ENCODE measurements around the gene ASIC5.
"Not testable (repeated sequence)": the region's sequence is repeated elsewhere in the genome, so short reads cannot be mapped to it uniquely, and the experiment has no call there.

The ASIC5 gene, protein sequence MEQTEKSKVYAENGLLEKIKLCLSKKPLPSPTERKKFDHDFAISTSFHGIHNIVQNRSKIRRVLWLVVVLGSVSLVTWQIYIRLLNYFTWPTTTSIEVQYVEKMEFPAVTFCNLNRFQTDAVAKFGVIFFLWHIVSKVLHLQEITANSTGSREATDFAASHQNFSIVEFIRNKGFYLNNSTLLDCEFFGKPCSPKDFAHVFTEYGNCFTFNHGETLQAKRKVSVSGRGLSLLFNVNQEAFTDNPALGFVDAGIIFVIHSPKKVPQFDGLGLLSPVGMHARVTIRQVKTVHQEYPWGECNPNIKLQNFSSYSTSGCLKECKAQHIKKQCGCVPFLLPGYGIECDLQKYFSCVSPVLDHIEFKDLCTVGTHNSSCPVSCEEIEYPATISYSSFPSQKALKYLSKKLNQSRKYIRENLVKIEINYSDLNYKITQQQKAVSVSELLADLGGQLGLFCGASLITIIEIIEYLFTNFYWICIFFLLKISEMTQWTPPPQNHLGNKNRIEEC

DNA sequence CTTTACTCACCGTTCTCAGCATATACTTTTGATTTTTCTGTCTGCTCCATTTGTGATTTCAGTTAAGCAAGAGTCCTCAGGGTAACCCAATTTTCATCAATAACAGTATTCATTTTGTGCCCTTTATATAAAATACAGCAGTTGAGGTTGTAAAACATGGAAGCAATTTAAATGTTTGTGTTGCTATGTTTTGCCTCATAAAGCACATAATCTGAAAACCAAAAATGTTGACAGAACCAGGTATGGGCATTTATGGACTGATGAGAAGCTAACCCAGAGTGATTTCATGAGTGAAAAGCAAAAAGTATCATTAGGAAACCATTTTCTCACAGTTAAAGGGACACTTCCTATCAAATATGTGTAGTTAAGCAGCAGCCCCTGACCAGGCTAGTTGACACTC, at the start of gene ASIC5:
TSS of gene ASIC5 (minus strand) at position 101 of the 400 bp plus-strand sequence. CDS start at position 50, 51 bp downstream.
- no peak for DNase-seq

DNA sequence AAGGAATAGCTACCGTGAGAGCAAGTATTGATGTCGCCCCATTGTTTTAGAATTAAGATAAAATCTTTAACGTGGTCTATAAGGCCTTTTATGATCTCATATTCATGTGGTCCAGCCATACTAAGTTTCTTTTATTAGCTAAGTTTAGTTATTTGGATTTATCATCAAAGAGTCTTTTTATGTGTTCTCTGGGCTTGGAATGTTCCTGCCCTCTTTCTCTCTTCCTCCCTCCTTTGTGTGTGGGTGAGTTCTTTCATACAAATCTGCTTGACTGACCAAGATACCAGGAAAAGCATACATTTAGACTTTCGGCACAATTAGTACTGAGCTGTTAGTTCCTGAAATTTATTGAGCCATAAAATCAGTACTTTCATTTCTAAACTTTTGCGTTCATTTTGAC, 48.7 kb upstream of the ASIC5 start:
- no peak for DNase-seq

DNA sequence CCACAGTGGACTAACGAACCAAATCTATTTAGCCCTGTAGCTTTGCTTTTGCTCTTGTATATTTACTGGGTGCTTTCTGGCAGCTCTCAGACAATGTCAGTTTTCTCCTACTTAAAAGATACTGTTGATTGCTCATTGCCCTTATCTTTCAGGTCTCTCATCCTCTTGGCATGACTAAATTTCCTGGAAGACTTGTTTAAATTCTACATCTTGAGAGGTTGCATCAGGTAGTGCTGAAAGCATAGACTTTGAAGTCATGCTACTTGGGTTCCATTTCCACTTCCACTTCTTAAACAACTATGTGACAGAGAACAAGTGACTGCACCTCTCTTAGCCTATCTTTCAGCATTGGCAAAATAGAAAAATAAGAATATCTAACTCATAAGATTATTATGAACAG, 45.8 kb upstream of the ASIC5 start:
- DNase-seq = no peak

DNA sequence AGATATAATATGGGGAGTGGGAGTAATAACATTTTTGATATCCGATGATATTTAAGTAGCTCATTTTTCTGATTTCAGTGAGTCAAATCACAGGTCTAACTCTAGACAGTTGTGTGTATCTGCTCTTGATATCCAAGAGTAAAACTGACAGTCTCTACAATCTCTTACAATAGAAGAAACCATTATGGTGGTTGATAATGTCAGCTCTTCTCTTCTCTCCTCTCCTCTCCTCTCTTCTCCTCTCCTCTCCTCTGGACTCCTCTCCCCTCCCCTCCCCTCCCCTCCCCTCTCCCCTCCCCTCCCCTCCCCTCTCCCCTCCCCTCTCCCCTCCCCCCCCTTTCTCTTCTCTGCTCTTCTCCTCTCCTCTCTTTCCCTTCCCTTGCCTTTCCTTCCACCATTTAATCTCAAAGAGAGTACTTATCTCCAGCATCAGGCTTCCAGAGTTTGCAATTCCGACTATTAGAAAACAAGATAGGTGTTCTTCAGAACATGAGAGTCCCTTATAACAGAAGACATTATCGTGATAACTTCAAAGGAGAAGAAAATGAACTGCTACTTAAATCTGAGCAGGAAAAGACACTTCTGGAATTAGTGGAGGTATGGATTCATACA, 43.6 kb upstream of the ASIC5 start:
- no peak for DNase-seq

DNA sequence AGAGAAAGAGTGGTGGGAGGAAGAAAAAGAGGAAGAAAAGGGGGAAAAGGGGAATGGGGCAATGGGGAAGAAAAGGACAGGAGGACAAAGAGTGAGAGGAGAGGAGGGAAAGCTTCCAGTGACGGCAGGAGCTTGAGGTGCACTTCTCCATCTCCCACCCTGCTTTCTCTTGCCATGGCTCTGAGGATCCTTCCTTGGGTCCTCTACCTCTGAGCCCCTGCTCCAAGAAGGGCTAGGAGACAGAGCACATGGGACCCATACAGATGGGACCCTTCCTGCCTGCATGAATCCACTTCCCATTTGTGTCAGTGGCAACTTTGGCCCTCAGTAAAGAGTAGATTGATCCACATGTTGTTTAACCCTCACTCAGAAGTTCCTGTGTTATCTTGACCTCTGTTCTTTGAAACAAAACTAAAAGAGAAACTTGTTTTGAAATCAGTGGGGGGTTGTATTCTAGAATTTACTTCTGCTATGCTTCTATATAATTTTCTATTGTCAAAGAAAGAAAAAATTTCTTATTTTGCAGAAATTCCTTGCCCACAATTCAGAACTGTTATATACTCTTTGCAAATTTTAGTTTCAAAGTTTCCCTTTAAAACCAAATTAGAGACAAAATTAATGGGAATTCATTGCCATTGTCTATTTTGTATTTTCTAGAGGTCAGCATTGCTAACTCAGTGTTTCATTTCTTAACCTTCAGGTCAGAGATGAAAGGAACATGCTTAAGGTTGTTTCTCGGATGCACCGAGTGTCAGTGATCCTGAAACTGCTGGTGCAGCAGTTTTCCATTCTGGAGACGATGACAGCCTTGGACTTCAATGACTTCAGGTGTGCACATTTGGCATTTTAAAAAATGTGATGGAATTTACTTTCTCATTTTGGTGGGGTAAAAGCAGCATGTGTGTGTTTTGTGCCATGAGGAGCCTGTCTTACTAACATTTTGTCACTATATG, 42.4 kb upstream of the ASIC5 start:
- DNase-seq = no peak

DNA sequence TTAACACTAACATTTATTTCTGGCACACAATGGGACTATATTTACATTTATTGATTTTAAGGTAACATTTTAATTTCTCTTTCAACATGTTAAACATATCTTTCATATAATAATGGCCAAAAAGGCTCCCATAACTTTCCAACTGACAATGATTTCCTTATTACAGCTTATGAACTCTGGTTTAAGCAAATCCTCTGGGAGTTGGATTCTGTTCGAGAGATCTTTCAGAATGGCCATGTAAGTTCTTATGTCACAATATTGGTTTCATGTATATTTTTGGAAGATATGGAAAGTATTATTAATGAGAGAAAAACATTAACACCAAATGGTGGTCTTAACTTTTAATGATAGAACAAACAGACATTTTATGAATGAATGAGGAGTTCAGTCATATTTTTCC, 41.5 kb upstream of the ASIC5 start:
- no peak for DNase-seq

DNA sequence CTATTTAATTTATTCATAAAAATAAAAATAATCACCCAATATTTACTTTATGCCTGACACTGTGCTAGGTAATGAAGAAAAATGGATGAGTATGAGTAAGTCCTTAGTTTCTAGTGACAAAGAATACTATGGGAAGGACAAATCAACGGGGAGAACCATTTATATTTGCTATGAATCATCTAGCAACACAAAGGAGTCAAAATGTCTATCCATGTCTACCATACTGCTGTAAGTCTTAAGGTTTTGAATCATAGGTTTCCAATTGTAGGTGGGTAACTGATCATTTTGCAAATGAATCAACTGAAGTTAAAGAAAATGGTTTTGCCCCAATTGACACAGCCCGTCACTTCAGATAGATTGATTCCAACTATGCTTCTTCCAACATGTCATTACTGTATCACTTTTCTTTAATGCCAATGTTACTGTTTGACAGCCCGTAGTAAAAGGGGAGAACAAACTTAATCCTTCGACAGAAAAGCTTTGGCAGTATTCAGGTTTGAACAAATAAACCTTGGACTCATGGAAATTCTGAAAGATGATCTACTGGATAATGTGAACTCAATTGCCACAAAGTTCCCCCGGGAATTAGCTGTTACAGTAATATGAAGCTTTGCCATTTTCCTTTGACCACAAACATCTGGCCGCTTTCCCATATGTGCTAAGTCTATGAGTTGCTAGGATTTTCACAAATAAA, 40.6 kb upstream of the ASIC5 start:
- DNase-seq = no peak

DNA sequence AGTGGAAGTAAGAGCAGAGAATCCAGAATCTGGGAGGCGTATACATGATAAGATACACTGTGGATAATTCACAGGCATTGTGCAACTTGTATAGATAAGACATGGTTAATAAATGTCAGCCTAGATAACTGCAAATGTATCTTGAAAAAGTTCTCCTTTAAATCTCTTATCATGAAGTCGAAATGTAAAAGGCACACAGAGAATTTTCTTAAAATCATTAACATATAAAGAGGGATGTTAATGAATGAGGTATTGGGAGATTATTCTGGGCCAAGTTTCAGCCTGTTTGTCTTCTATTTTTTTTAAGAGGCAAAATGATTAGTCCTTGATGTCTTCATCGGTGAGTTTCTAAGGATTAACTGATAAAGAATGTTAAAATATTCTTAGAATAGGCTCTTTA, 38.3 kb upstream of the ASIC5 start:
- DNase-seq = no peak

DNA sequence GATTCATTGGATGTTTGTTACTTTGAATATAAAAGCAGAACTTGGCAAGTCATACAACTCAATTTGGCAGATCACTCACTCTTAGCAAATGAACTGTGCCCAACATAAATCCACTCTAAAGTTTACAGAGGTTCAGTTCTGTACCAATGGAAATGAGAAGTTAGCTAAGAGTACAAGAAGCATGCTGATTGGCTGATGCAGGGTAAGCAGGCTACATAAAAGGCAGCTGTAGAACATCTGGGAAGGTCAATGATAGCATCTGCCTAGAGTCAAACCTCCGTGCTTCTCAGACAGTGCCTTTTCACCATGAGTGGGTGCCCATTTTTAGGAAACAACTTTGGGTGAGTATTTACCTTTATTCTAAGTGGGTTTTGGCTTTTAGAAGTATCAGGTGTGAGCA, 37.4 kb upstream of the ASIC5 start, which contains the start of gene TDO2:
TSS of gene TDO2 (plus strand) at position 244 of the 400 bp plus-strand sequence. CDS start at position 307, 63 bp downstream.
- DNase-seq = no peak

DNA sequence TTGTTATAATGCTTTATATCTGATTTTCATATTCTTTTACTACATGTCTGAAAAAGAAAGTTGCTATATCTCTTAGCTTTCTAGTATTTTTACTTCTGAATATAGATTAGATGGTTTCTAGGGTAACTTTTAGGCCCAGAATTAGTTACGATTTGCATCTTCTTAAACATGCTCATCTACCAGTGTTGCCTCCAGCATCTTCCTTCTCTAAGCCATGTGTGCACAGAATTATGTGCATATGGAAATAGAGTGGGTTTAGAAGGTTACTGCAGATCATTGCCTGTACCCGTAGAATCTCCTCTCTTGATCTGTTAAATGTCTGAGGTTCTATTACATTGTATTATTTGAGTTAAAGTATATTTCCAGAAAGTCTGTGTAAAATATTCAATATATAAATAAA, 34.9 kb upstream of the ASIC5 start:
- DNase-seq = no peak

DNA sequence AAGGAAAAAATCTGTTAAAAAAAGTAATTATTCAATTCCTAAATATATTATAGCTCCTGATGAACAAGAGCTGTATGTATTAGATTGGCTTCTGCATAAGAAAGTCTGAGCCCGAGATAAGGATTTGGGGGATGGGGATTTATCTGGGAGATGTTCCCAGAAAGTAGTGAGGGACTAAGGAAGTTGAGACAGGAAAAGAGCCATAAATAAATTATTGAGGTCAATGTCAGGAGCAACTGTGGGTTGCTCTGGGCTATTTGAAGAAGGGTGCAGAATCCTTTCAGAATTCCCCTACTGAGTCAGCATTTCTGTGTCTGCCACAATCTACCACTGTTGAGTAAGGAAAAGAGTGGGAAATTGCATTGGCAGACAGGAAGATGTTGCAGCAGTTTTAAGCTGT, 34.3 kb upstream of the ASIC5 start:
- DNase-seq = no peak

DNA sequence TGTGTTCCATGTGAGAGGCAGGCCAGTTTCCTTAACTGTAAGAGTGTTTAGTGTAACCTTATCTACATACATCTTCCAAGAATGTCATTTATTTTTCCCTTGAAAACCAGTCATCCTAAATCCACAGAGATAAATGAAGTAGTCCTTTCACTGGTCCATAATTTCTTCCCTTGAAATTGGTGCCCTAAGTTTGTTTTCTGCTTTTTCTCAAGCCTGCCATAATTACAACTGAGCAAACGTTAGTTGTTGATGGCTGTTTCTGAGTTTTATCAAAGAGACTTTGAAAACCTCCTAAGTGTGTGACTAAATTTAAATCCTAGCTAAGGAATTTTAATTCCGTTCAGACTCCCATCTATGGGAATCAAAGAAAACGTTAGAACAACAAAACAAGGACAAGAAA, 33.8 kb upstream of the ASIC5 start:
- DNase-seq = no peak

DNA sequence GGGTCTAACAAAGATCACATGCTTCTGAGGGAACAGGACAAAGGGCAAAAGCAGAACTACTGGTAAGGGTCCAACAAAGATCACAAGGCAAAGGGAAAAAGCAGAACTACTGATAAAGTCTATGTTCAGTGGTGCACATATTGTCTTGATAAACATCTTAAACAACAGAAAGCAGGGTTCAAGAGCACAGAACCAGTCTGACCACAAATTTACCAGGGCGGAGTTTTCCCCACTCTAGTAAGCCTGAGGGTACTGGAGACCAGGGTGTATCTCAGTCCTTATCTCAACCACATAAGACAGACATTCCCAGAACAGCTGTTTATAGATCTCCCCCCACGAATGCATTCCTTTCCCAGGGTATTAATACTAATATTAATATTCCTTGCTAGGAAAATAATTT, 32.3 kb upstream of the ASIC5 start:
- DNase-seq = not testable (repeated sequence)

DNA sequence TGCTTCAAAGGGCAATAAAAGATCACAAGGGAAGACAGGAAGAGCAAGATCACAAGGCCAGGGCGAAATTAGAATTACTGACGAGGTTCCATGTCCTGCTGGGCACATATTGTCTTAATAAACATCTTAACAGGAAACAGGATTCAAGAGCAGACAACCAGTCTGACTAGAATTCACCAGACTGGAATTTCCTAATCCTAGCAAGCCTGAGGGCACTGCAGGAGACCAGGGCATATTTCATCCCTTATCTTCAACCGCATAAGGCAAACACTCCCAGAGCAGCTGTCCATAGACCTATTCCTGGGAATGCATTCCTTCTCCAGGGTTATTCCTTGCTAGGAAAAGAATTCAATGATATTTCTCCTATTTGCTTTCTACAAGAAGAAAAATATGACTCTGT, 25.0 kb upstream of the ASIC5 start:
- no peak for DNase-seq

DNA sequence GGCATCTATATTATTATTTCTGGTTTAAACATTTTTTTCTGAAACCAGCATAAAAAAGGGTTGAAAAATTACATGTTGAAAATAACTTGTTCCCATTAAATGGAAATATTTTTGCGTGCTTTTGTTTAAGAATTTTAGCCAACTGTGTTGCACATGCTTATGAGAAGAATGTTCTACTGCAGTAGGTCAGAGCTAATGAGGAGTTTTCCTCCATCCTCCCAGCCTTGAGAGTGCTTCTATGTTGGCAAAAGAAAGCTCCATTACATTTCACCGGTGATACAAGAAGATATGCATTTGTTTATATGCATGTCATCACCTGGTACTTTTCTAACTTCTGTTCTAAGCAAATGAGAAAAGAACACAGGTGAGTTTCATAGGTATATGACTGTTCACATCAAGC, 23.9 kb upstream of the ASIC5 start:
- no peak for DNase-seq

DNA sequence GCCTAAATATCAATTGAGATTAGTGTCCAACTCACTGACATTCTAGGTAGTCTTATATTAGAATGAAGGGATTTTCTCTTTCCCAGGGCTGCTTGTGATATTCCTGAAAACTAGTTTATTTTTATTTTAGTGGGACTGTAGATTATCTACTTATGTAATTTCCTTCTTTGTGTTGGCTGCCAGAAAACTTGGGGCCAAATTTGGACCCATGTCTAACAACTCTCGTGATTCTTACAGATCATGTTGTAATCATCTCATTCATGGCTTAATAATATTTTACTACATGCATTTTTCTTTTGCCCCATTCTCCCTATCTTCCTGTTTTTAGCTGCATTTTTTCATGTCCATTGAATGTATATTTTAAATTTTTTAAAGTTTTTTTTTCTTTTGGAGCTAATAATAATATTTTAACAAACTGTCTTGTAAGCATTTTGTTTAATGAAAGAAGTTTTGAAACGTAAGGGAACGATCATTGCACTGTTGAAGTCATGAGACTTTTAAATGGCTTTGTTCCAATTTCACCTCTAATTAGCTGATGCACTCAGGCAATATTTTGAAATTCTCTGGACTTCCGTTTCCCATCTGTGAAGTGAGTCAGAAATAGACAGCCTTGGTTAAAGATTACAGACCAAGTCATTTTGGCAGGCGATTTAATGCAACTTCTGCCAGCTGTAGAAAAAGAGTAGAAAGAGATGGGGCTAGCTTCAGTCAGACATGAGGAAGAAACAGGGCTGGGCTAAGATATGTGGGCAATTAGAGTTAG, 23.1 kb upstream of the ASIC5 start:
- no peak for DNase-seq

DNA sequence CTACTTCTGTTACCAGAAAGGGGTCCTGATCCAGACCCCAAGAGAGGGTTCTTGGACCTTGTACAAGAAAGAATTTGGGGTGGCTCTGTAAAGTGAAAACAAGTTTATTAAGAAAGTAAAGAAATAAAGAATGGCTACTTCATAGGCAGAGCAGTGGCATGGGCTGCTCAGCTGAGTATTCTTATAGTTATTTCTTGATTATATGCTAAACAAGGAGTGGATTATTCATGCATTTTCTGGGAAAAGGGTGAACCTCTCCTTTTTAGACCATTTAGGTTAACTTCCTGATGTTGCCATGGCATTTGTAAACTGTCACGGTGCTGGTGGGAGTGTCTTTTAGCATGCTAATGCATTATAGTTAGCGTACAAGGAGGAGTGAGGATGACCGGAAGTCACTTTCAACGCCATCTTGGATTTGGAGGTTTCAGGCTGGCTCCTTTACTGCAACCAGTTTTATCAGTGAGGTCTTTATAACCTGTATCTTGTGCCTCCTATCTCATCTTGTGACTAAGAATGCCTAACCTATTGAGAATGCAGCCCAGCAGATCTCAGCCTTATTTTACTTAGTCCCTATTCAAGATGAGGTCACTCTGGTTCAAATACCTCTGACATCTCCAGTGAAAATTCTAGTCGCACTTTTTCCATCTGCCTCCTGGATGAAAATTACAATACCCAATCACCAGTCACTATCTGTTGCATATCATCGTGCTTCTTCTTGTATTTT, 21.9 kb upstream of the ASIC5 start:
- DNase-seq = no peak

DNA sequence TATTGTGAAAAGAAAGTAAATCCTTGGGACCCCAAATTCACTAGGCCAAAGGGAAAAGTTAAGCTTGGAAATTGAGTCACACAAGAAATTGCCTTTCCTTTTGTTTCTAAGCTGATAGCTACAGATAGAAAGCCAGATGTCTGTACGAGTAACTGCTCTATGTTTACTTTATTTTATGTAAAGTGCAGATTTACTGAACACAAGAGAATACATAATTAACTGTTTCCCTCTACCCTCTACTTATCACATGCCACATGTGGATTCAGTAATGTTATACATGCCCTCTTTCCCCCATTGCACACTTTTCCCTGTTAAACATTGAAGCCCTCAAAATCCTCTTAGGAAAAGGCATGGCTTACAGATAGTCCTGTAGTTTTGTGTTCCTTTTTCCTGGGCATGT, 21.0 kb upstream of the ASIC5 start:
- no peak for DNase-seq

DNA sequence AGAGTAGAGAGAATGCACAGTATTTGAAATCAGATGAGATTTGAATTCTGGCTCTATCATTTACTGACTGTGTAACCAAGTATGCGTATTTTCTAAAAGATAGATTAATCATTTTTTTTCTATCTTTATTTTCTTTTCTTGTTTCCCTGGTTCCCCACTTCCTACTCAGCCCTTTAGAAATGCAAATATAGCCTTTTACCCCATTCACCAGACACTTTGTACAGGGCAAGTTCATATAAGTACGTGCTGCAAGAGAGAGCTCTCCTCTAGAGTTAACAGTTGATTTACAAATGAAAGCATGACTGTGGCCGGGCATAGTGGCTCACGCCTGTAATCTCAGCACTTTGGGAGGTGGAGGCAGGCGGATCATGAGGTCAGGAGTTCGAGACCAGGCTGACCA, 19.6 kb upstream of the ASIC5 start:
- no peak for DNase-seq

DNA sequence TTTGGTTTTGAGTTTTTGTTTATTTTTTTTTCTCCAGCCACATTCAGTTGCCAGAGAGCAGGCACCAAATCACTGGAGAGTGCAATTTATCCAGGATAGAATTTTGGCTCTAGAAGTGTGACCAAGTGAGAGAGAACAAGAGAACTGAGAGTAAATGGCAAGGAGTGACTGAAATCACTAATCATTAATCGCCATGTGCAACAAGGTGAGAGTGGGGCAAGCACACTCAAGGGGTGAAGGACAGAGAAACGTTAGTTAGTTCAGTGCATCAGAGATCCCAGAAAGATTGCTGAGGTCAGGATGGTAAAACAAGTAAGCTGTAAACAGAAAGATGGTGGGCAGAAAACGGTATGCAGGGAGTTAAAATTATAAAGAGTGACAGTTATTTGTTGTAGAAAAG, 17.8 kb upstream of the ASIC5 start:
- no peak for DNase-seq

DNA sequence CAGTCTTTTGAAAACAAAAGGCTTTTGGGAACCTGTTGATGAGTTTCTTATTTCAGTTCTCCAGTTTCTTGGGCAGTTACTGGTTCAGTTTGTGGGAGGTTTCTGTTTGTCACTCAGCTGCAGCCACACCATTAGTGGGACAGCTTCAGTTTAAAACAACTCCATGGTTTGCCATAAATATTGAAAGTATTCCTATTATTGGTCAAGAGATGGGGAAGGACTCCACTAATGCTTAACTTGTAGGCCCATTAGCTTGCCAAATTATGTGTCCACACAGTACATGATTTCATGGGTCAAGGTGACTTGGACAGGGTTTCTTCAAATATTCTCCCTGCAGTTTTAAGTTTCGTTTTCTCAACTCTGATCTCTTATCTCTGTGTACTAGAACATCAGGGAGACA, 15.5 kb upstream of the ASIC5 start:
- DNase-seq = no peak
